ENCODE results near the gene STARD13.
"Not testable (repeated sequence)": the region's sequence is repeated elsewhere in the genome, so short reads cannot be mapped to it uniquely, and the experiment has no call there.

Gene STARD13

GRCh38 chr13:33249066-33249465 lies 36.5 kb downstream of the STARD13 start:
- DNase-seq: no peak

DNA sequence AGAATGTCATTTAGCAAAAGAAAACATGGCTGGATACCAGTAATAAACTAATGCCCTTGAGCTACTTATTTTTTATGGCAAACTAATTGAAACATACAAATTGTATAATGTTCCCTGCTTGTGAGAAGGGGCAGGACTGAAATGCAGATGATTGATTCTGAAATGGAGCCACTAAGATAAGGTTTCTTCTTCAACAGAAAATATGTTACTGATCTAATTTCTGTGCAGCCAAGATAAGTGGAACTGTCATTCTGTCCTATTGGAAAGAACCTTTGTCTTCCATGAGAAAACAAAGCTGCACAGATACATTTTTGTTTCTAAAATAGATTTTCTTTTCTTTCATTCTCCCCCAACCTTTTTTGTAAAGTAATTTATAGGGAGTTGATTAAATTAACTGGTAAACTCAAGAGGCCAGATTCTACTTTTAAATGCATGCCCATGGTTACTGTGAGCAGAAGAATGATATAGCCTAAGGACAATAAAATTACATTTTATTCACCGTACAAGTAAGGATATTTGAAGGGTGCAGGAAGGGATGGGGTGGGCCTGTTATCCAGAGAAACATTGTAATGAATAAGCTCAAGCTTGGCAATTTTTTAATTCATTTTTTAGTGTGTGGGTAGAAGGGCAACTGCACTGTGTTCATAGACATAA lies 39.9 kb downstream of the STARD13 start:
- DNase-seq: no peak

DNA sequence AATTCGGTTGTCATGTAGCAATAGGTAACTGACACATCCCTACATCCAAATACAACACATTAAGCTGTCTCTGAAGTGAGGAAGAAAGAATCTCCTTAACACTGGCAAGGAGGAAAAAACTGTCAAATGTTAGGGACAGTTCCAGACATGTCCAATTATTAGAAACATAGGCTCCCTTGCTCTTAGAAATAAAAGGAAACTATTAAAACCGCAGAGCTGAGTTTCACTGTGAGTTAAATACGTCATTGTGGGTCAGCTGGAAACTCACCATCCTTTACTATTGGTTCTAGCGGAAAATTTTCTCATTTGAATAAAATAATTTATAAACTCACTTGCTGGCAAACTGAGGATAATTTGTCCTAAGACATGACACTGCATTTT lies 40.7 kb downstream of the STARD13 start:
- DNase-seq: no peak

DNA sequence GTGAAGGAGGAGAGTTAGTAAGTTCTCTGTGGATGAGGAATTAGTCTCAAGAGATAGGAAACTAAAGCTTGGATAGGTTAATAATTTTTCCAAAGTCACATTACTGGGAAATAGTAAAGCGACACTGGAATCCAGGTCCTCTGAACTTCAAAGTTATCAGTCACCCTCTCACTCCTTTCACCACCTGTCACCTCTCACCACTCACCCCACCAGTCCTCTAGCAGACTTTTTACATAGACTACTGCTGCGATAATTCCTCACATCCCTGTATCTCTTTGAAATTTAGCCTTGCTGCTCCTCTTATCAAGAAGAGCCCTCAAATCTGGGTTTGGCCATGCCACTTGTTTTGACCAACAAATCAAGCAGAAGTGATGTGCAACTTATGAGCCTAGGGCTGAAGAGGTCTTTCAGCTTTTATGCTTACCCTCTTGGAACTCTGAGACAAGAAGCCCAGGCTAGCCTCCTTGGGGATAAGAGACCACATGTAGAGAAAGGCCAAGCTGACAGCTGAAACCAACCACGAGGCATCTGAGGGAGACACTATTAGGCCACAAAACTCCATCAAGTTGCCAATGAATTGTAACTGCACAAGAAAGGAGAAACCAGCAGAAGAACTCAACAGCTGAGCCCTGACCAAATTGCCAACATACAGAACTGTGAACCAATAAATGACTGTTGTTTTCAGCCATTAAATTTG lies 41.2 kb downstream of the STARD13 start:
- no peak for DNase-seq

- no peak for DNase-seq
Observed at GRCh38 chr13:33242984-33243617, 42.5 kb downstream of the STARD13 start.

- DNase-seq: not testable (repeated sequence)
Observed at GRCh38 chr13:33242372-33242771, 43.2 kb downstream of the STARD13 start.

DNA sequence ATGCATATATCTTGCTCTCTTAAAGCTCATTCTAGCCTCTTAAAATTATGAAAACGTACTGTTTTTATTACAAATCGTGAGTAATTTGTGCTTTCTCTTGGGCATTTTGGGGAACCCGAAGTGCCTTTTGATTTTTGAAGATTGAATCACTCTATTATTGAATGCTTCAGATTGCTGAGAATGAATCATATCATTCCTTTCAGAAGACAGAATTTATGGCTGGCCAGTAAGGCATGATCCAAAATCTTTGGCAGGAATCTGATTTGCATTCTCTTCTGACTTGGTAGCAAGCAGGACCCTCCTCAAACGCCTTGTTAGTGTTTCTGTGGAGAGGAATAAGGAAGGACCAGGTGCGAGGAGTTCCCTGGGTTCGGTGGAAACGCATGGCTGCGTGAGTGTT lies 49.5 kb downstream of the STARD13 start:
- DNase-seq: no peak

DNA sequence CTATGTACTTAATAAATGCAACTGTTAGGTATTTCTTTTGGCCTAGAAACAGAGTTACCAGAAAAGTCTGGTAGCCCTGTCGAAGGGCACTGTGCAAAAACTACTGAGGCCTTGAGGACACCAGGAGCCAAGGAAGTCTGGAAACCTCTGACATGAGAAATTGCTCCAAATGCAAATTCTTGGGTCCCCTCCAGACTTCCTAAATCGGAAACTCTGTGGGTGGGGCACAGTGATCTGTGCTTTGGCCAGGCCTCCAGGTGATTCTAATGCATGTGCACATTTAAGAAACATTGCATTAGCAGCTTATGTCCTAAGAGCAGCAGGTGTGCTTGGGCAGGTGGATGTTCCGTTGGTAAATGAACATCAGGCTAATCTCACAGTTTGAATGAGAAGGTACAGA lies 50.0 kb downstream of the STARD13 start:
- no peak for DNase-seq

GRCh38 chr13:33235078-33235477 lies 50.5 kb downstream of the STARD13 start:
- no peak for DNase-seq

- DNase-seq: no peak
Observed at GRCh38 chr13:33233547-33233946, 52.0 kb downstream of the STARD13 start.

DNA sequence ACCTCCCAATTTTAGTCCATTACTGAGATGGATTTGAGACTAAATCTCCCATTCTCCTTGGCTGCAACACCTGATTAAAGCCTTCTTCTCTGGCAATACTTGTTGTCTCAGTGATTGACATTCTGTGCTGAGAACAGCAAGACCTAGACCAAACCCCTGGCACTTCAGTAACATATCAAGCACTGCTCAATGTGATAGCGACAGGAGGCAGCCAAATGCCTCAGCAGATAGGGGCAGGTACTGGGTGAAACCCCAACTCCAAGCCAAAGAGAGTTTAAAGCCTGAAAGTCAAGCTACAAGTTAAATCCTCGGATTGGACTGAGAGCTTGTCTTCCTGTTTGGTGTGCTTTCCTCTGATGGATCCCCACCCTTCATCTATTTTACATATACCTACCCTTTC lies 52.7 kb downstream of the STARD13 start:
- no peak for DNase-seq

- DNase-seq: no peak
Observed at GRCh38 chr13:33231339-33231738, 54.2 kb downstream of the STARD13 start.

GRCh38 chr13:33230178-33230881 lies 55.2 kb downstream of the STARD13 start:
- no peak for DNase-seq

DNA sequence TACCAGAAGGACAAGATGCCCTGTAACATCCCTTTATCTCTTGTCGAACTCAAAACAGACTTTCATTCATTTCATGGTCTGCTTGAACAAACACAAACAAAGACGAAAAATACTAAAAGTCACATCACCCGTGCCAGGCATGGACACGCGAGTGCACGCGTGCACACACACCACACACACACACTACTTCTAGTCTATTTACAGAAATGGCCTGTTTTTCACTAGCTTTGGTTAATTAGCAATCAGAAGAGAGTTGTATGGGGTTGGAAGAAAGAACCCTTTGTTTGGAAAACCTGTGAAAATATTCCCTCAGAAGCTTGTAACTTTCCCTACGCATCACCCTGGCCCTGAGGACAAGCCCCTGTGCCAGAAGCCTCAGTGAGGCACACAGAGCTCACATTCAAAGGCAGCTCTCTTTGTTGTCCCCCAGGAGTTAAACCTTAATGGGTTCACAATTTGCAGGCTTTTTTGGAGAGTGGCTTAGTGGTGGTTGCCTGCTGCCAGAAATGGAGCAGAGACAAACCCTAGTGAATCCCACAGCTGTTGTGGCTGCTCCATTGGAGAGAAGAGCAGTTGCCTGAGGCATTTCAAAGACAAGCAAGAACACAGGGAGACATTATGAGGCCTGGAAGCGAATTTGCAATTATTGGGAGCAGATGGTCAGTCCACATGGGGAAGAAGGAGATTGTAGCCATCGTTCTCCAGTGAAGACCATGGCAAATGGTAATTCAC lies 55.9 kb downstream of the STARD13 start:
- no peak for DNase-seq

GRCh38 chr13:33228648-33229445 lies 56.7 kb downstream of the STARD13 start:
- no peak for DNase-seq

- no peak for DNase-seq
Observed at GRCh38 chr13:33227927-33228647, 57.5 kb downstream of the STARD13 start.

DNA sequence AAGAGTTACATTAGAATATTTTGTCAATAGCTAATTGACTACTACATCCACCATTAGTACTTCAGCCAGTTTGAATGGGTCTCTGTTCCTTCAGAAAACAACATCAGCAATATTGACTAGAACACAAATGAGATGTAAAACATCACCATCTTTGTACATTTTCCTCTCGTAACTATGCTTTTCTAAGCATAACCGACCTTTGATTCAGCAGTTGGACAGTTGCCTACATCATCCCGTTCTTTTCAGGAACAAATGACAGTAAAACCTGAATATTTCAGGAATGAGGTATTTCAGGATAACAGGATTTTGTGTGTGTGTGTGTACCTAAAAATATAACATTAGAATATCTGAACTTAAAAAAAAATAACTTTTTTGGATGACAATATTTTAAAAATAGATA lies 60.9 kb downstream of the STARD13 start:
- no peak for DNase-seq

GRCh38 chr13:33224191-33224590 lies 61.4 kb downstream of the STARD13 start:
- no peak for DNase-seq

GRCh38 chr13:33219926-33220325 lies 65.6 kb downstream of the STARD13 start:
- no peak for DNase-seq

- no peak for DNase-seq
Observed at GRCh38 chr13:33218426-33218825, 67.1 kb downstream of the STARD13 start.

DNA sequence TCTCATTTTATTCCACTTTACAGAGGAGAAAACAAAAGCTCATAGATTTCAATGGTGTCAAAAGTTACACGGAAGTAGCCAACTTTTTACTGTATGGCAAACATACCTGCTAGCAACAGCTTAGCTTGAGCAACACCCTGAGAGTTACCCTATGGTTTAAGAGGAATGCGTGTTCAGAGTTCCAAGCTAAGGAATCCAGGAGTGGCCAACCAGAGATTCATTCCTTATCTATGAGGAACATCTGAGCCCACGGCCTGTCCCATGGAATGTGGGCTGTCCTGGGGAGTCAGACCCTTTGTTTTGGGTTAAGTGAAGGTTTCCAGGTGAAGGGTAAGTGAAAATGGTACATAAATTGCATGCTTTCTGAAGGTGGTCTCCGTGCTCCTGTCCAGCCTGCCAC lies 67.5 kb downstream of the STARD13 start:
- DNase-seq: no peak

Measured in GOT3 (cell line).